Measurements from ENCODE around the gene SH2D1A. TPM values are rescaled to one million over a fixed set of nuclear protein-coding genes. Genes with fewer than 3 reads are reported as not detected.

The SH2D1A gene
- total and polyA plus RNA-seq, 2 donors (not counting 3 experiments of a cell fraction or from before 2014, with no cell fraction given) = not detected

- POLR2A ChIA-PET = no interaction called here
- H3K9ac ChIP-seq (replicated peaks; ENCODE audit: extremely low read depth, insufficient read depth, low read length) = no peak overlapping the region
- no peaks in the 10 kb centered on the region for H3K36me3 ChIP-seq (ENCODE audit: control insufficient read depth in 2 of 2, extremely low read depth in 1 of 2, insufficient read depth in 2 of 2, low read length in 2 of 2)
- H3K4me3 ChIP-seq (replicated peaks in 1 of 3; ENCODE audit: insufficient read depth in 1 of 3, low read depth in 1 of 3, low read length in 3 of 3) = no peak overlapping the region
- intact Hi-C loops (cut with micrococcal nuclease) (no loop called here), dilution Hi-C loops (cut with MboI; ENCODE audit: extremely low pct_ligation_motif_present, low sequenced_read_pairs) (no loop called here)
- H3K9me3 ChIP-seq (replicated peaks; ENCODE audit: control insufficient read depth, insufficient read depth, low read length) = no peaks in the 10 kb centered on the region
- CTCF ChIA-PET = no interaction called here
- H3K9me1 ChIP-seq (replicated peaks; ENCODE audit: control insufficient read depth, extremely low read depth, insufficient read depth, low read length) = no peaks in the 10 kb centered on the region
- H2AFZ ChIP-seq (ENCODE audit: low read depth, low read length) = no peak overlapping the region
- BruUV-seq (replicated peaks) = no TSS peak
- H3K27ac ChIP-seq (ENCODE audit: insufficient read depth, low read depth, low read length) = no peak overlapping the region
- H3K4me2 ChIP-seq (ENCODE audit: insufficient read depth, low read length) = no peak overlapping the region
- H3K79me2 ChIP-seq (ENCODE audit: control insufficient read depth, insufficient read depth, low read length) = no peaks in the 10 kb centered on the region
- DNase-seq (ENCODE audit: low read depth, low spot score) = no peak
- no peaks in the 10 kb centered on the region for H3K4me1 ChIP-seq (ENCODE audit: control insufficient read depth, extremely low read depth, insufficient read depth, low read length)
- H4K20me1 ChIP-seq (replicated peaks; ENCODE audit: control insufficient read depth, extremely low read depth, insufficient read depth, low read length) = no peaks in the 10 kb centered on the region
- no peak for FAIRE-seq
- peaks cover 0 to 2% of the 10 kb centered on the region in 2 experiments for H3K27me3 ChIP-seq (ENCODE audit: control insufficient read depth in 2 of 2, insufficient read depth in 2 of 2, low read length in 2 of 2)
- TF ChIP-seq FOS (IDR thresholded peaks at IDR 0.05; ENCODE audit: borderline replicate concordance, insufficient read depth, low read length) (no peak), GATA2 (IDR thresholded peaks at IDR 0.05; ENCODE audit: insufficient read depth, insufficient read length, low read depth, low read length) (no peak), JUN (IDR thresholded peaks at IDR 0.05; ENCODE audit: borderline replicate concordance, insufficient read depth, insufficient read length, low read depth) (no peak), CTCF (IDR thresholded peaks at IDR 0.05; ENCODE audit: extremely low read depth in 1 of 2, insufficient read depth in 1 of 2, low read depth in 1 of 2, low read length in 2 of 2) (no peak), EZH2 (IDR thresholded peaks at IDR 0.05; ENCODE audit: borderline replicate concordance, low read depth, low read length, severe bottlenecking) (no peak), MAX (IDR thresholded peaks at IDR 0.05; ENCODE audit: insufficient read depth, insufficient read length) (no peak), MYC (IDR thresholded peaks at IDR 0.05; ENCODE audit: low read depth, low read length) (no peak), POLR2A (IDR thresholded peaks at IDR 0.05; ENCODE audit: low read depth, low read length) (no peak), POLR2AphosphoS5 (IDR thresholded peaks at IDR 0.05; ENCODE audit: insufficient read depth, low read depth, low read length) (no peak)
Observed at GRCh38 chrX:124386401-124386800, 40.0 kb downstream of the SH2D1A start.

Measured in endothelial cell of umbilical vein (primary cell).